NCI-H146 (cell line): ENCODE data around the gene TMEM72.

ENCODE experiments used
- DNase-seq: peaks from one replicate; lab custom pipeline; 2025; lab: John Stamatoyannopoulos, UW

Gene TMEM72

GRCh38 chr10:44955413-44956070 is 44.4 kb downstream of the TMEM72 start:
- DNase-seq = no peak

- DNase-seq = no peak
Observed at GRCh38 chr10:44956226-44956625, 45.1 kb downstream of the TMEM72 start.

- no peak for DNase-seq
Observed at GRCh38 chr10:44956717-44957706, 45.9 kb downstream of the TMEM72 start.

GRCh38 chr10:44958196-44958897 is 47.2 kb downstream of the TMEM72 start:
- DNase-seq = no peak

- DNase-seq = no peak
Observed at GRCh38 chr10:44958898-44959246, 47.7 kb downstream of the TMEM72 start.

GRCh38 chr10:44959247-44960087 is 48.3 kb downstream of the TMEM72 start, which contains the start of gene RASSF4:
Gene RASSF4, plus strand, starts transcription at chr10:44959802. Its CDS starts 10,401 bp downstream, at chr10:44970203.
- DNase-seq = peak; percentile 90

- peak; percentile 42 for DNase-seq
Observed at GRCh38 chr10:44960088-44960460, 48.9 kb downstream of the TMEM72 start.

- DNase-seq = no peak
Observed at GRCh38 chr10:44960482-44961229, 49.5 kb downstream of the TMEM72 start.

- DNase-seq = no peak
Observed at GRCh38 chr10:44961230-44961571, 50.1 kb downstream of the TMEM72 start.

- no peak for DNase-seq
Observed at GRCh38 chr10:44961931-44962750, 51.0 kb downstream of the TMEM72 start.

GRCh38 chr10:44962870-44963738 is 52.0 kb downstream of the TMEM72 start:
- DNase-seq = no peak

- DNase-seq = no peak
Observed at GRCh38 chr10:44963772-44964633, 52.9 kb downstream of the TMEM72 start.

GRCh38 chr10:44965104-44965503 is 54.0 kb downstream of the TMEM72 start:
- no peak for DNase-seq

- DNase-seq = no peak
Observed at GRCh38 chr10:44965651-44966097, 54.5 kb downstream of the TMEM72 start.

GRCh38 chr10:44966129-44966815 is 55.1 kb downstream of the TMEM72 start:
- DNase-seq = no peak

GRCh38 chr10:44966816-44967509 is 55.8 kb downstream of the TMEM72 start:
- DNase-seq = no peak

- no peak for DNase-seq
Observed at GRCh38 chr10:44967616-44968015, 56.5 kb downstream of the TMEM72 start.
